IPS-15b (cell line): Measurements from ENCODE around the gene FGF21.
A peak's percentile ranks its signal among the peaks of the same experiment; 100 is the strongest.

Source experiments
- H3K27me3 ChIP-seq: one replicate; pipeline ENCODE4 v1.6.1; 2013; ENCODE audit warnings: low read length; ENCODE audit not compliant: control insufficient read depth, insufficient read depth
- H3K36me3 ChIP-seq: one replicate; pipeline ENCODE4 v1.6.1; 2013; ENCODE audit warnings: low read length; ENCODE audit not compliant: control insufficient read depth, insufficient read depth
- H3K4me1 ChIP-seq: one replicate; pipeline ENCODE4 v1.6.1; 2013; ENCODE audit warnings: mild to moderate bottlenecking, low read length; ENCODE audit not compliant: control insufficient read depth, insufficient read depth
- H3K4me3 ChIP-seq: one replicate; pipeline ENCODE4 v1.5.1; 2013; ENCODE audit warnings: low read depth, low read length
- H3K9ac ChIP-seq: one replicate; pipeline ENCODE4 v1.6.1; 2013; ENCODE audit warnings: low read depth, mild to moderate bottlenecking, low read length
- H3K9me3 ChIP-seq: one replicate; pipeline ENCODE4 v1.6.1; 2013; ENCODE audit warnings: mild to moderate bottlenecking, low read length; ENCODE audit not compliant: control insufficient read depth, insufficient read depth

Gene FGF21

DNA sequence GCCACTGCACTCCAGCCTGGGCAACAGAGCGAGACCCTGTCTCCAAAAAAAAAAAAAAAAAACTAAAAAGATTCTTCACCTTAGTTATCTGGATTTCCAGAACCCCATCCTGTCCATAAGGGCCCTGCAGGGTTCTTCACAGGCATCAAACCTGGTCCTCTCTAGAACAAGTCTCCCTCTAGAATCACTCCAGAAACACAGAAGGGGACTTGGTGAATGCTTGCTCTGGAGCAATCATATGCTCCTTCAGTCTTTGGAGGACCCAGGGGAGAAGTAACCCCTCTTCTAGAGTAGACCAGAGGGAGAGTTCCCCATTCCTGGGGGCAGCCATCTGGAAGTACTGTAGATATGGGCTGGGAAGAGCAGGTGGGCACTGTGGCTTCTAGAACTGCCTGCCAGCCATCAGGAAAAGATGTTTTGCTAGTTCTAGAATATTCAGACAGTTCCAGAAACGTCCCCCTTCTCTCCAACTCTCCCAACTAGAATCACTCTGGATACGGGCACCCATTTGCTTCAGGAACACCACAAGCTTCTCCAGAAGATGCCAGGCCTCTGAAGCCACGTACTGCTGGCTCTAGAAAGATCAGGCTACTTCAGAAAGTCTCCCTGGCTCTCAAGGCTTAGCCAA is 5.6 kb upstream of the FGF21 start:
- Histone ChIP-seq H3K4me3 (no peak overlapping the region), H3K9me3 (no peaks in the 10 kb centered on the region), H3K27me3 (no peaks in the 10 kb centered on the region), H3K9ac (no peak overlapping the region), H3K4me1 (peaks cover 9% of the 10 kb centered on the region), H3K36me3 (peaks cover 18% of the 10 kb centered on the region)

DNA sequence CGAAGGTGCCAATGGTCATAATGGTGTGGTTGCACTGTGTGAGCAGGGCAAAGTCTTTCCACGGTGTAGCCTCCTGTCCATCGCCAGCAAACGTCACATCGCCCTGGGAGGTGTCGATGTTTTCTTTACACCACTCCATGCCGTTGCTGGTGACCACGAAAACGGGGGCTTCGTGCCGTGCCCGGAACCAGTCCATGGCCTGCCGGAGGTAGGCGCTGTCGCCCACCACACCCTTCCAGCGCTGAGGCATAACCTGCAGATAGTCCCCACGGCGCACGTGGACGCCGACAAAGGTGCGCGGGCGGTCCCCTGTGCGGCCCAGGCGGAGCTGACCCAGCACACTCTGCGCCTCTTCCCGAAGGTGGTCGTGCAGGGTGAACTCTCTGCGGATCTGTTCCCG is 5.0 kb upstream of the FGF21 start:
- Histone ChIP-seq H3K9me3 (no peaks in the 10 kb centered on the region), H3K9ac (no peak overlapping the region), H3K36me3 (peaks cover 18% of the 10 kb centered on the region), H3K4me1 (peaks cover 9% of the 10 kb centered on the region), H3K27me3 (no peaks in the 10 kb centered on the region), H3K4me3 (no peak overlapping the region)

DNA sequence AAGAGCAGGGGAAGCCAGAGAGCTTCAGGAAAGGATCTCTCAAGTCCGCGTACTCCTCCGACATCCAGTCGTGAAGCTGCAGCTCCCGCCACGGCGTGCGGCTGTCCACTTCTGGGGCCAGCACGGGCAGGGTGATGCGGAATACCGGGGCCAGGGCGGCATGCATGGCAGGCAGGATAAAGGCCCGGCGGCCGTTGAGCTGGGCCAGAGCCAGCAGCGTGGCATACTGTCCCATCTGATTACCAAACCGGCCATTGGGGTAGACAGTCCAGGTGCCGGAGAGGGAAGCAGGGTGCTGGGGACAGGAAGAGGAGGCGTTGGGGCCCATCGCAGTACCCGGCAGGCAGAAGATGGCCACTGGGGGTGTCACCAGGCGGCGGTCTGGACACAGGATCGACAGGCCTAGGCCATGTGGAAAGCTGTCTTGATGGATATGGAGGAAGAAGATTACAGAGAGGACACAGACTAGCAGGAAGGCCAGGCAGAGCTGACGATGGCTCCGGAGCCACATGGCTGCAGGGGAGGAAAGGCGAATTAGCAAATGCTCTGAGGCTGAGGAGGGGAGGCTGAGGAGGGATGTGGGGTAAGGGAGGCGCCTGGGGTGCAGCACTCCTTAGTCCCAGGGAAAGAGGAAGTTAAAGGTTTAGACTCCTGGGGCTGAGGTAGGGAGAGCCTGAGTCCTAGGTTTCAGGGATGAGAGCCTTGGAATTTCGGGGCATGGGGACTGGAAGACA is 4.4 kb upstream of the FGF21 start:
- Histone ChIP-seq H3K4me3 (no peak overlapping the region), H3K27me3 (no peaks in the 10 kb centered on the region), H3K4me1 (peaks cover 10% of the 10 kb centered on the region), H3K9ac (no peak overlapping the region), H3K36me3 (peaks cover 18% of the 10 kb centered on the region), H3K9me3 (no peaks in the 10 kb centered on the region)

DNA sequence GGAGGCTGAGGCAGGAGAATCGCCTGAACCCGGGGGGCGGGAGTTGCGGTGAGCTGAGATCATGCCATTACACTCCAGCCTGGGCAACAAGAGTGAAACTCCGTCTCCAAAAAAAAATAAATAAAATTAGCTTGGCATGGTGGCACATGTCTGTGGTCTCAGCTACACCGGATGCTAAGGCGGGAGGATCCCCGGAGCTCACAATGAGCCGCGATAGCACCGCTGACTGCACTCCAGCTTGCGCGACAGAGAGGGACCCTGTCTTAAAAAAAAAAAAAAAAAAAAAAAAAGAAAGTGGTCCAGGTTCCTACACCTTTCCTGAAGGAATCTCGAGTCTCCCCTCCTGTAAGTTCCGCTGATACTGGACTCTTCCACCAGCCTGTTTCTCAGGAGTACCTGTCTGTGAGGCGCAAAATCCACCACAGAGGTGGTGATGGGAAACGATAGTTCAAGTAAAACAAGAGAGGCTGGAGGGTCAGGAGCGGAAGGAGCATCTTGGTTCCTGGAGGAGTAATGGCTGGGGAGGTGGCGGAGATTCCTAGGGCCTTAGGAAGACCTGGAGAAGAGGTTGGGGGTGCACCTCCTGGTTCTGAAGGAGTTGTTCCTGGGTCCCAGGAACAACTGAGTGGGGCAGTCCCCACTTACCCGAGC is 3.4 kb upstream of the FGF21 start:
- H3K9me3 ChIP-seq: no peaks in the 10 kb centered on the region
- peak overlapping the region; percentile 92 for H3K4me3 ChIP-seq
- peak overlapping the region; percentile 70 for H3K9ac ChIP-seq
- H3K4me1 ChIP-seq: peaks cover 8% of the 10 kb centered on the region
- H3K36me3 ChIP-seq: peaks cover 18% of the 10 kb centered on the region
- no peaks in the 10 kb centered on the region for H3K27me3 ChIP-seq

DNA sequence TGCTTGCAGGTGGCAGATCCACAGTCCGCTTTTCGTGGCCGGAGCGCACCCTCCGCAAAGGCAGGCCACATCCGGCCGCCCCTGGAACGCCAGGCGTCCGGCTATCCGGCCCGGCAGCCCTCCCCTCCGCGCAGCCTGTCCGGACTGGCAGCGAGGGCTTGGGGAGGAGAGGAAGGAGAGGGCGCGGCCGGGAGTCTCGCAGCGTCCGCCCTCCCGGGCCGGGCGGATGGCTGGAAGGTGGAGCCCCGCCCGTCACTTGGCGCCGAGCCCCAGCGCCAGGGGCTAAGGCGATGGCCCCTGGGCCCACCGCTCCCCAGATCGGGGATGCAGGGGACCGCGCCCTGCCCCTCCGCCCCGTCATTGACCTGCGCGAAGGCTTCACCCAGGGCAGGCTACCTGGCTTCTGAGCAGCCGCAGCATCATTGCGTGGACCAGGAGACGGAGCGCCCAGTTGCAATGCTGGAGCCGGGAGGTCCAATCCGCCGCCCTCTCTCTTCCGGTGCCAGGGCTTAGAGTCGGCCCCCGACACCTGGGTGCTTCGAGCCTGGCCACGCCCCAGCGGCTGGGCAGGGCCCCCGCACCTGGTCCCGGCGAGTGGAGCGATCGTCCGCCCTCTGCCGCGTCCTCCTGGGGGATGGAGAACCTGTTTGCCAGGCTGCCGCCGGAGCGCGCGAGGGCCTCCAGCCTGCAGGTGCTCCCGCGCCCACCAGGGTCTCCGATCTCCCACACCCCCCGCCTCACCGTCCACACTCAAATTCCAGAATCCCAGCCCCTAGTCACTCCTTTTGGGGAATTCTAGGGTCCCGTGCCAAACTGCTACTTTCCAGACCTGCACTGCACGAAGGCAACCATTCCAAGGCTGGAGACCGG is 2.6 kb upstream of the FGF21 start, which contains the start of gene FUT1:
Gene FUT1 (minus strand): TSS at position 146 of the 870 bp plus-strand sequence. CDS start 1,360 bp downstream, outside the sequence.
- H3K27me3 ChIP-seq: no peaks in the 10 kb centered on the region
- no peaks in the 10 kb centered on the region for H3K9me3 ChIP-seq
- peaks cover 18% of the 10 kb centered on the region for H3K36me3 ChIP-seq
- peak within 1 kb of the TSS; percentile 92 for H3K4me3 ChIP-seq
- peaks cover 8% of the 10 kb centered on the region for H3K4me1 ChIP-seq
- H3K9ac ChIP-seq: peak within 1 kb of the TSS; percentile 70

DNA sequence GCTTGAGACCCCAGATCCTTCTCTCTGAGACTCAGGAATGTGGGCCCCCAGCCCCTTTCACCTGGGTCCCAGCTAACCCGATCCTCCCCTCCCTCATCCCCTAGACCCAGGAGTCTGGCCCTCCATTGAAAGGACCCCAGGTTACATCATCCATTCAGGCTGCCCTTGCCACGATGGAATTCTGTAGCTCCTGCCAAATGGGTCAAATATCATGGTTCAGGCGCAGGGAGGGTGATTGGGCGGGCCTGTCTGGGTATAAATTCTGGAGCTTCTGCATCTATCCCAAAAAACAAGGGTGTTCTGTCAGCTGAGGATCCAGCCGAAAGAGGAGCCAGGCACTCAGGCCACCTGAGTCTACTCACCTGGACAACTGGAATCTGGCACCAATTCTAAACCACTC is 463 bp downstream of the FGF21 start:
- Histone ChIP-seq H3K4me3 (no peak overlapping the region), H3K9me3 (no peaks in the 10 kb centered on the region), H3K9ac (no peak overlapping the region), H3K36me3 (peaks cover 6% of the 10 kb centered on the region), H3K27me3 (no peaks in the 10 kb centered on the region), H3K4me1 (peaks cover 8% of the 10 kb centered on the region)

DNA sequence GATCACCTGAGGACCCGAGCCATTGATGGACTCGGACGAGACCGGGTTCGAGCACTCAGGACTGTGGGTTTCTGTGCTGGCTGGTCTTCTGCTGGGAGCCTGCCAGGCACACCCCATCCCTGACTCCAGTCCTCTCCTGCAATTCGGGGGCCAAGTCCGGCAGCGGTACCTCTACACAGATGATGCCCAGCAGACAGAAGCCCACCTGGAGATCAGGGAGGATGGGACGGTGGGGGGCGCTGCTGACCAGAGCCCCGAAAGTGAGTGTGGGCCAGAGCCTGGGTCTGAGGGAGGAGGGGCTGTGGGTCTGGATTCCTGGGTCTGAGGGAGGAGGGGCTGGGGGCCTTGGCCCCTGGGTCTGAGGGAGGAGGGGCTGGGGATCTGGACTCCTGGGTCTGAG is 888 bp downstream of the FGF21 start:
- Histone ChIP-seq H3K36me3 (peaks cover 2% of the 10 kb centered on the region), H3K9ac (no peak overlapping the region), H3K4me1 (peaks cover 5% of the 10 kb centered on the region), H3K27me3 (no peaks in the 10 kb centered on the region), H3K4me3 (no peak overlapping the region), H3K9me3 (no peaks in the 10 kb centered on the region)

DNA sequence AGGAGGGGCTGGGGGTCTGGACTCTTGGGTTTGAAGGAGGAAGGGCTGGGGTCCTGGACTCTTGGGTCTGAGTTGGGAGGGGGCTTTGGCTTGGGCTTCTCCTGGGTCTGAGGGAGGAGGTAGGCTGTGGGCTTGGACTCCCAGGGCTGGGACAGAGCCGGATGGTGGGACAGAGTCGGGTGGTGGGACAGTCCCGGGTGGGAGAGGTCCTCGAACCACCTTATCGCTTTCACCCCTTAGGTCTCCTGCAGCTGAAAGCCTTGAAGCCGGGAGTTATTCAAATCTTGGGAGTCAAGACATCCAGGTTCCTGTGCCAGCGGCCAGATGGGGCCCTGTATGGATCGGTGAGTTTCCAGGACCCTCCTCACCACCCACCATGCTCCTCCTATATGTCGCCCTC is 1.4 kb downstream of the FGF21 start:
- Histone ChIP-seq H3K4me1 (peaks cover 3% of the 10 kb centered on the region), H3K9ac (no peak overlapping the region), H3K36me3 (peaks cover 2% of the 10 kb centered on the region), H3K9me3 (no peaks in the 10 kb centered on the region), H3K4me3 (no peak overlapping the region), H3K27me3 (no peaks in the 10 kb centered on the region)

DNA sequence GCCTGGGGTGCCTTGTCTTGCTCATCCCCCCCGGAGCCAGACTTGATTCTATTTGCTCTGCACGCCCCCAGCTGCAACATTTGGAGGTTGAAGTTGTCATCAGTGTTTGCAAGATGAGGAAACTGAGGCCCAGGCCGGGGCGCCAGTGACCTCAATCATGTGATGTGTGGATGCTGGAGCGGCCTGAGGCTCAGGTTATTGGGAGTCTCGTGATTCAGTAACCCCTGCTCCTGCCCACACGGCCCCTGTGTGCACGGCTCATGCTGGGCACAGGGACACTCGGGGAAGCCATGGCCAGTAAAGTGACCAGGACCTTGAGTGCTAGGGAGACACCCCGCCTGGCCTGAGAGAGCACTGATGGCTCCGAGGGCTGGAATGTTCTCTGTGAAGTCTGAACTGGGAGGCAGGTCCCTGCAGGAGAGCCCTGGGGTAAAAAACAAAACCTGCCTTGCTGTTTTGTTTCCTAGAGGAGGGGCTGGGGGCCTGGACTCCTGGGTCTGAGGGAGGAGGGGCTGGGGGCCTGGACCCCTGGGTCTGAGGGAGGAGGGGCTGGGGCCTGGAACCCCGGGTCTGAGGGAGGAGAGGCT is 1.9 kb downstream of the FGF21 start:
- no peaks in the 10 kb centered on the region for H3K9me3 ChIP-seq
- peaks cover 2% of the 10 kb centered on the region for H3K36me3 ChIP-seq
- H3K4me3 ChIP-seq: no peak overlapping the region
- no peak overlapping the region for H3K9ac ChIP-seq
- H3K4me1 ChIP-seq: peaks cover 3% of the 10 kb centered on the region
- H3K27me3 ChIP-seq: no peaks in the 10 kb centered on the region

DNA sequence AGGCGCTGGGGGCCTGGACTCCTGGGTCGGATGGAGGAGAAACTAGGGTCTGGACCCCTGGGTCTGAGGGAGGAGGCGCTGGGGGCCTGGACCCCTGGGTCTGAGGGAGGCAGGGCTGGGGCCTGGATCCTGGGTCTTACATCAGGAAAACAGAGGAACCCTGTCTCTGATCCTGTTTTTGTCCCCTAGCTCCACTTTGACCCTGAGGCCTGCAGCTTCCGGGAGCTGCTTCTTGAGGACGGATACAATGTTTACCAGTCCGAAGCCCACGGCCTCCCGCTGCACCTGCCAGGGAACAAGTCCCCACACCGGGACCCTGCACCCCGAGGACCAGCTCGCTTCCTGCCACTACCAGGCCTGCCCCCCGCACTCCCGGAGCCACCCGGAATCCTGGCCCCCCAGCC is 2.4 kb downstream of the FGF21 start:
- Histone ChIP-seq H3K4me3 (no peak overlapping the region), H3K27me3 (peaks cover 3% of the 10 kb centered on the region)

More for the DNA sequence above, 2.4 kb downstream of the FGF21 start:
- Histone ChIP-seq H3K9me3 (no peaks in the 10 kb centered on the region), H3K36me3 (peaks cover under 1% of the 10 kb centered on the region), H3K9ac (no peak overlapping the region), H3K4me1 (peaks cover 3% of the 10 kb centered on the region)
